WTC11 (cell line): ENCODE data around the gene ADGRE2. TPM values are rescaled to one million over a fixed set of nuclear protein-coding genes. Genes with fewer than 3 reads are reported as not detected.

Experiments
- ATAC-seq: fragments of 200-7000 bp; cut with Tn5 transposase; 2 replicates; pipeline ENCODE4 v1.10.0; 2021; ENCODE audit warnings: mild to moderate bottlenecking, moderate library complexity
- CTCF ChIA-PET: fragments of 300-600 bp; sonication (Branson Sonifier 250); formaldehyde crosslinking; loops from one replicate; lab custom pipeline; 2021; ENCODE audit warnings: antibody characterized with exemption; lab: Charles Lee
- POLR2A ChIA-PET: fragments of 350-600 bp; sonication (Branson Sonifier 250); formaldehyde crosslinking; loops from one replicate; lab custom pipeline; 2021; ENCODE audit warnings: antibody characterized with exemption; lab: Charles Lee
- DNase-seq: peaks from one replicate; pipeline ENCODE4 v3.0.0; 2021; ENCODE audit warnings: low spot score
- H3K27ac Mint-ChIP-seq: 2 replicates; pipeline ENCODE4 v1.8.0; 2021; ENCODE audit warnings: mixed read lengths
- H3K27me3 Mint-ChIP-seq: 2 replicates; pipeline ENCODE4 v1.8.0; 2021; ENCODE audit warnings: low read depth, mild to moderate bottlenecking, moderate library complexity, mixed read lengths
- H3K36me3 Mint-ChIP-seq: 2 replicates; pipeline ENCODE4 v1.8.0; 2021; ENCODE audit warnings: mixed read lengths
- H3K4me1 Mint-ChIP-seq: 2 replicates; pipeline ENCODE4 v1.8.0; 2022; ENCODE audit warnings: mixed read lengths
- H3K4me3 Mint-ChIP-seq: 2 replicates; pipeline ENCODE4 v1.8.0; 2021; ENCODE audit warnings: mild to moderate bottlenecking, moderate library complexity, mixed read lengths
- H3K9me3 Mint-ChIP-seq: 2 replicates; pipeline ENCODE4 v1.8.0; 2021; ENCODE audit warnings: mixed read lengths
- ATF1 ChIP-seq: sonication (generic); formaldehyde crosslinking; IDR thresholded peaks from 2 replicates; pipeline ENCODE4 v1.8.1; 2023; ENCODE audit warnings: mild to moderate bottlenecking, moderate library complexity, missing genetic modification reagents
- GABPB1 ChIP-seq: sonication (generic); formaldehyde crosslinking; IDR thresholded peaks from 2 replicates; pipeline ENCODE4 v1.8.1; 2023; ENCODE audit warnings: mild to moderate bottlenecking, missing genetic modification reagents
- GRHL2 ChIP-seq: fragments of 250-450 bp; sonication (Bioruptor Pico); IDR thresholded peaks from 2 replicates; pipeline ENCODE4 v1.8.0; 2022; ENCODE audit warnings: mild to moderate bottlenecking, moderate library complexity; ENCODE audit not compliant: insufficient replicate concordance, severe bottlenecking
- HMGA2 ChIP-seq: fragments of 250-450 bp; sonication (Bioruptor Pico); IDR thresholded peaks from 2 replicates; pipeline ENCODE4 v1.4.0; 2021; ENCODE audit warnings: mild to moderate bottlenecking, moderate library complexity
- IRF2 ChIP-seq: sonication (generic); formaldehyde crosslinking; IDR thresholded peaks from 2 replicates; pipeline ENCODE4 v1.8.0; 2022; ENCODE audit warnings: low read depth, missing genetic modification reagents, borderline replicate concordance
- NFYB ChIP-seq: sonication (generic); formaldehyde crosslinking; conservative IDR thresholded peaks from 2 replicates; pipeline ENCODE4 v1.8.0; 2022; ENCODE audit warnings: low read depth, missing genetic modification reagents
- NR1H2 ChIP-seq: sonication (generic); formaldehyde crosslinking; IDR thresholded peaks from 2 replicates; pipeline ENCODE4 v1.9.0; 2021; ENCODE audit warnings: mild to moderate bottlenecking, moderate library complexity, missing genetic modification reagents
- NR3C1 ChIP-seq: sonication (generic); formaldehyde crosslinking; conservative IDR thresholded peaks from 2 replicates; pipeline ENCODE4 v1.8.1; 2023; ENCODE audit warnings: low read depth, mild to moderate bottlenecking, missing genetic modification reagents
- RELA ChIP-seq: sonication (generic); formaldehyde crosslinking; IDR thresholded peaks from 2 replicates; pipeline ENCODE4 v1.8.1; 2022; ENCODE audit warnings: missing genetic modification reagents, mild to moderate bottlenecking, borderline replicate concordance
- TP53 ChIP-seq: sonication (generic); formaldehyde crosslinking; IDR thresholded peaks from 2 replicates; pipeline ENCODE4 v1.8.1; 2023; ENCODE audit warnings: mild to moderate bottlenecking, missing genetic modification reagents
- ZNF138 ChIP-seq: sonication (generic); formaldehyde crosslinking; conservative IDR thresholded peaks from 2 replicates; pipeline ENCODE4 v1.8.1; 2022; ENCODE audit warnings: mild to moderate bottlenecking, moderate library complexity, missing genetic modification reagents
- total RNA-seq: library from RNA; stranded (reverse); gene quantifications from 3 replicates; pipeline ENCODE4 v1.2.3, GENCODE V29; 2021
- TF ChIP-seq, protein P1 (sequence below): sonication (generic); formaldehyde crosslinking; IDR thresholded peaks from 2 replicates; pipeline ENCODE4 v1.8.1; 2023; ENCODE audit warnings: mild to moderate bottlenecking, missing genetic modification reagents
- TF ChIP-seq, protein P2 (sequence below): fragments of 250-450 bp; sonication (Bioruptor Pico); IDR thresholded peaks from 2 replicates; pipeline ENCODE4 v1.9.0; 2021; ENCODE audit warnings: moderate library complexity, mild to moderate bottlenecking, inconsistent platforms, borderline replicate concordance
- TF ChIP-seq, protein P3 (sequence below): sonication (generic); formaldehyde crosslinking; IDR thresholded peaks from 2 replicates; pipeline ENCODE4 v1.8.0; 2022; ENCODE audit warnings: mild to moderate bottlenecking, missing genetic modification reagents
- TF ChIP-seq, protein P4 (sequence below): sonication (generic); formaldehyde crosslinking; IDR thresholded peaks from 2 replicates; pipeline ENCODE4 v1.8.0; 2023; ENCODE audit warnings: missing genetic modification reagents, mild to moderate bottlenecking, borderline replicate concordance
- TF ChIP-seq, protein P5 (sequence below): sonication (generic); formaldehyde crosslinking; IDR thresholded peaks from 2 replicates; pipeline ENCODE4 v1.8.1; 2022; ENCODE audit warnings: mild to moderate bottlenecking, missing genetic modification reagents, moderate library complexity, borderline replicate concordance
- TF ChIP-seq, protein P6 (sequence below): sonication (generic); formaldehyde crosslinking; IDR thresholded peaks from 2 replicates; pipeline ENCODE4 v1.8.1; 2023; ENCODE audit warnings: mild to moderate bottlenecking, missing genetic modification reagents, moderate library complexity
- TF ChIP-seq, protein P7 (sequence below): fragments of 250-450 bp; sonication (Bioruptor Pico); conservative IDR thresholded peaks from 2 replicates; pipeline ENCODE4 v1.9.0; 2021; ENCODE audit warnings: mild to moderate bottlenecking

The ADGRE2 gene
- total RNA-seq, 1 experiment from 2014 or later = 4.0 TPM

DNA sequence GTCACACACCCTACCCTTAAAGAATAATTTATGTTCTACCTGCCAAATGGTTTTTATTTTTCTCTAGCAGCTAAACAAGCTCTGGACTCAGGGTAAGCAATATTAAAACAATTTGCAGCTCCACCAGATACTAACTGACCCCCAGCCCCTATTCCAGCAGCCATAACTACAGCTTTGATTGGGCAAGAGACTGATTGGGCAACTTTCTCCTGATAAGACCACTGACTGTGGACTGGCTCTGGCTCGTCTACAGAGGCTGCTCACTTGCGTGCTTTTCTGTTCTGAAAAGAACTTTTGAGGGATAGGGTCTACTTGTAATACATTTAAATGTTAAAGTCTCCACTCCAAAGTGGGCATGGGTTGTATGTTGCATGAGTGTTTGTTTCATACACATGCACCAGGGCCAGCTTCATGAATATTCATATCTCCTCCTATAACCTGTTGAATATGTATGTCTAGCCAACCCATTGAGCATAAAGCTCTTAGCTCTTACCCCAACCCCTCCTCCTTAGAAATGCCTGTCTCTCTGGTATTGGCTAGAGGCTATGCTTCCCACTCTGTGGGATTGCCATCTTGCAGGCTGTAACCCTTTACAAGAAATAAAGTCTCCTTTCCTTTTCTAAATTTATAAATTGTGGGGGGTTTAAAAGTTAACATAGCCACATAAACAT is 36.8 kb upstream of the ADGRE2 start (continued):
- TF ChIP-seq, protein P1, sequence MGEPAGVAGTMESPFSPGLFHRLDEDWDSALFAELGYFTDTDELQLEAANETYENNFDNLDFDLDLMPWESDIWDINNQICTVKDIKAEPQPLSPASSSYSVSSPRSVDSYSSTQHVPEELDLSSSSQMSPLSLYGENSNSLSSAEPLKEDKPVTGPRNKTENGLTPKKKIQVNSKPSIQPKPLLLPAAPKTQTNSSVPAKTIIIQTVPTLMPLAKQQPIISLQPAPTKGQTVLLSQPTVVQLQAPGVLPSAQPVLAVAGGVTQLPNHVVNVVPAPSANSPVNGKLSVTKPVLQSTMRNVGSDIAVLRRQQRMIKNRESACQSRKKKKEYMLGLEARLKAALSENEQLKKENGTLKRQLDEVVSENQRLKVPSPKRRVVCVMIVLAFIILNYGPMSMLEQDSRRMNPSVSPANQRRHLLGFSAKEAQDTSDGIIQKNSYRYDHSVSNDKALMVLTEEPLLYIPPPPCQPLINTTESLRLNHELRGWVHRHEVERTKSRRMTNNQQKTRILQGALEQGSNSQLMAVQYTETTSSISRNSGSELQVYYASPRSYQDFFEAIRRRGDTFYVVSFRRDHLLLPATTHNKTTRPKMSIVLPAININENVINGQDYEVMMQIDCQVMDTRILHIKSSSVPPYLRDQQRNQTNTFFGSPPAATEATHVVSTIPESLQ (CRISPR knock-in tag) = no peak
- TF ChIP-seq, protein P2, sequence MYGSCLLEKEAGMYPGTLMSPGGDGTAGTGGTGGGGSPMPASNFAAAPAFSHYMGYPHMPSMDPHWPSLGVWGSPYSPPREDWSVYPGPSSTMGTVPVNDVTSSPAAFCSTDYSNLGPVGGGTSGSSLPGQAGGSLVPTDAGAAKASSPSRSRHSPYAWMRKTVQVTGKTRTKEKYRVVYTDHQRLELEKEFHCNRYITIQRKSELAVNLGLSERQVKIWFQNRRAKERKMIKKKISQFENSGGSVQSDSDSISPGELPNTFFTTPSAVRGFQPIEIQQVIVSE = no peak
- TF ChIP-seq NFYB (CRISPR knock-in tag) (no peak), ZNF138 (CRISPR knock-in tag) (no peak)

DNA sequence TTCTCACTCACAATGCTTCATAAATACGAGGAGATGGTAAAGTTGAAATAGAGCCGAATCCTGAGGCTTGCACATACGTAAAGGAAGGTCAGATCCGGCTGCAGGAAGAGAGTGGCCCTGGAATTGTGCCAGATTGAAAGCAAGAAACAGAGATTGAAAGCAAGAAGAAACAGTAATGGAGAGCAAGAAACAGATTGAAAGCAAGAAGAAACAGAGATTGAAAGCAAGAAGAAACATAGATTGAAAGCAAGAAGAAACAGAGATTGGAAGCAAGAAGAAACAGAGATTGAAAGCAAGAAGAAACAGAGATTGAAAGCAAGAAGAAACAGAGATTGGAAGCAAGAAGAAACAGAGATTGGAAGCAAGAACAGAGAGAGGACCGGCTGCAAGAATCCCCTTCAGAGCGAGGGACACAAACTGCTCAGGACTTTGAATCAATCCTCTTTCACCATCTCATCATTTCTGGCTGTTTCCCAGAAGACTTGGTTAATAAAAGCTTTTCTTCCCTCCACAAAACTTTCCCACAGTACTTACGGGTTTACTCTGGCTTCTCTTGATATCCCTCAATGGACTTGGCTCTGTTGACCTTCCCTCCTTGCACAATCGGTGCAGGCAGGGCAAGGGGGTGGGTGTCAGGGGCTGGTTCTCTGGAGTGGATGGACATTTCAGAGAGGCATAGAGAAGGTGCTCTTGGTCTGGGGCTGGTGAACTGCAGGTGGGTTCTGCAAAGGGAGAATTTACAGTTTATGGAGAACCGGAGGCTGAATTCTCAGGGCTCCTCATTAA is 31.1 kb upstream of the ADGRE2 start:
- ChIA-PET POLR2A (interaction anchor here (0.5 kb wide), 1 partner anchor 397 kb away, joined by 4 read pairs; no protein-coding TSS in a partner anchor), CTCF (interaction anchor here (1.9 kb wide), 1 partner anchor 23 kb away, joined by 8 read pairs; no protein-coding TSS in a partner anchor)
- H3K36me3 Mint-ChIP-seq = no peaks in the 10 kb centered on the region
- no peaks in the 10 kb centered on the region for H3K27me3 Mint-ChIP-seq
- DNase-seq (no peak), ATAC-seq (no peak)
- no peak overlapping the region for H3K27ac Mint-ChIP-seq
- no peak overlapping the region for H3K4me3 Mint-ChIP-seq
- peaks cover 3% of the 10 kb centered on the region for H3K9me3 Mint-ChIP-seq
- H3K4me1 Mint-ChIP-seq = peaks cover 10% of the 10 kb centered on the region
- TF ChIP-seq, protein P3, sequence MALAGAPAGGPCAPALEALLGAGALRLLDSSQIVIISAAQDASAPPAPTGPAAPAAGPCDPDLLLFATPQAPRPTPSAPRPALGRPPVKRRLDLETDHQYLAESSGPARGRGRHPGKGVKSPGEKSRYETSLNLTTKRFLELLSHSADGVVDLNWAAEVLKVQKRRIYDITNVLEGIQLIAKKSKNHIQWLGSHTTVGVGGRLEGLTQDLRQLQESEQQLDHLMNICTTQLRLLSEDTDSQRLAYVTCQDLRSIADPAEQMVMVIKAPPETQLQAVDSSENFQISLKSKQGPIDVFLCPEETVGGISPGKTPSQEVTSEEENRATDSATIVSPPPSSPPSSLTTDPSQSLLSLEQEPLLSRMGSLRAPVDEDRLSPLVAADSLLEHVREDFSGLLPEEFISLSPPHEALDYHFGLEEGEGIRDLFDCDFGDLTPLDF (CRISPR knock-in tag) = no peak
- TF ChIP-seq GRHL2 (no peak), IRF2 (CRISPR knock-in tag) (no peak), HMGA2 (CRISPR knock-in tag) (no peak), NR3C1 (CRISPR knock-in tag) (no peak), RELA (no peak), TP53 (CRISPR knock-in tag) (no peak), ATF1 (no peak), GABPB1 (no peak), NR1H2 (CRISPR knock-in tag) (no peak)
- TF ChIP-seq, protein P4, sequence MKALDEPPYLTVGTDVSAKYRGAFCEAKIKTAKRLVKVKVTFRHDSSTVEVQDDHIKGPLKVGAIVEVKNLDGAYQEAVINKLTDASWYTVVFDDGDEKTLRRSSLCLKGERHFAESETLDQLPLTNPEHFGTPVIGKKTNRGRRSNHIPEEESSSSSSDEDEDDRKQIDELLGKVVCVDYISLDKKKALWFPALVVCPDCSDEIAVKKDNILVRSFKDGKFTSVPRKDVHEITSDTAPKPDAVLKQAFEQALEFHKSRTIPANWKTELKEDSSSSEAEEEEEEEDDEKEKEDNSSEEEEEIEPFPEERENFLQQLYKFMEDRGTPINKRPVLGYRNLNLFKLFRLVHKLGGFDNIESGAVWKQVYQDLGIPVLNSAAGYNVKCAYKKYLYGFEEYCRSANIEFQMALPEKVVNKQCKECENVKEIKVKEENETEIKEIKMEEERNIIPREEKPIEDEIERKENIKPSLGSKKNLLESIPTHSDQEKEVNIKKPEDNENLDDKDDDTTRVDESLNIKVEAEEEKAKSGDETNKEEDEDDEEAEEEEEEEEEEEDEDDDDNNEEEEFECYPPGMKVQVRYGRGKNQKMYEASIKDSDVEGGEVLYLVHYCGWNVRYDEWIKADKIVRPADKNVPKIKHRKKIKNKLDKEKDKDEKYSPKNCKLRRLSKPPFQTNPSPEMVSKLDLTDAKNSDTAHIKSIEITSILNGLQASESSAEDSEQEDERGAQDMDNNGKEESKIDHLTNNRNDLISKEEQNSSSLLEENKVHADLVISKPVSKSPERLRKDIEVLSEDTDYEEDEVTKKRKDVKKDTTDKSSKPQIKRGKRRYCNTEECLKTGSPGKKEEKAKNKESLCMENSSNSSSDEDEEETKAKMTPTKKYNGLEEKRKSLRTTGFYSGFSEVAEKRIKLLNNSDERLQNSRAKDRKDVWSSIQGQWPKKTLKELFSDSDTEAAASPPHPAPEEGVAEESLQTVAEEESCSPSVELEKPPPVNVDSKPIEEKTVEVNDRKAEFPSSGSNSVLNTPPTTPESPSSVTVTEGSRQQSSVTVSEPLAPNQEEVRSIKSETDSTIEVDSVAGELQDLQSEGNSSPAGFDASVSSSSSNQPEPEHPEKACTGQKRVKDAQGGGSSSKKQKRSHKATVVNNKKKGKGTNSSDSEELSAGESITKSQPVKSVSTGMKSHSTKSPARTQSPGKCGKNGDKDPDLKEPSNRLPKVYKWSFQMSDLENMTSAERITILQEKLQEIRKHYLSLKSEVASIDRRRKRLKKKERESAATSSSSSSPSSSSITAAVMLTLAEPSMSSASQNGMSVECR = no peak
- TF ChIP-seq, protein P5, sequence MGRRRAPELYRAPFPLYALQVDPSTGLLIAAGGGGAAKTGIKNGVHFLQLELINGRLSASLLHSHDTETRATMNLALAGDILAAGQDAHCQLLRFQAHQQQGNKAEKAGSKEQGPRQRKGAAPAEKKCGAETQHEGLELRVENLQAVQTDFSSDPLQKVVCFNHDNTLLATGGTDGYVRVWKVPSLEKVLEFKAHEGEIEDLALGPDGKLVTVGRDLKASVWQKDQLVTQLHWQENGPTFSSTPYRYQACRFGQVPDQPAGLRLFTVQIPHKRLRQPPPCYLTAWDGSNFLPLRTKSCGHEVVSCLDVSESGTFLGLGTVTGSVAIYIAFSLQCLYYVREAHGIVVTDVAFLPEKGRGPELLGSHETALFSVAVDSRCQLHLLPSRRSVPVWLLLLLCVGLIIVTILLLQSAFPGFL (CRISPR knock-in tag) = no peak
- TF ChIP-seq, protein P2 = no peak
- TF ChIP-seq, protein P6, sequence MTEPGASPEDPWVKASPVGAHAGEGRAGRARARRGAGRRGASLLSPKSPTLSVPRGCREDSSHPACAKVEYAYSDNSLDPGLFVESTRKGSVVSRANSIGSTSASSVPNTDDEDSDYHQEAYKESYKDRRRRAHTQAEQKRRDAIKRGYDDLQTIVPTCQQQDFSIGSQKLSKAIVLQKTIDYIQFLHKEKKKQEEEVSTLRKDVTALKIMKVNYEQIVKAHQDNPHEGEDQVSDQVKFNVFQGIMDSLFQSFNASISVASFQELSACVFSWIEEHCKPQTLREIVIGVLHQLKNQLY = no peak
- TF ChIP-seq, protein P7, sequence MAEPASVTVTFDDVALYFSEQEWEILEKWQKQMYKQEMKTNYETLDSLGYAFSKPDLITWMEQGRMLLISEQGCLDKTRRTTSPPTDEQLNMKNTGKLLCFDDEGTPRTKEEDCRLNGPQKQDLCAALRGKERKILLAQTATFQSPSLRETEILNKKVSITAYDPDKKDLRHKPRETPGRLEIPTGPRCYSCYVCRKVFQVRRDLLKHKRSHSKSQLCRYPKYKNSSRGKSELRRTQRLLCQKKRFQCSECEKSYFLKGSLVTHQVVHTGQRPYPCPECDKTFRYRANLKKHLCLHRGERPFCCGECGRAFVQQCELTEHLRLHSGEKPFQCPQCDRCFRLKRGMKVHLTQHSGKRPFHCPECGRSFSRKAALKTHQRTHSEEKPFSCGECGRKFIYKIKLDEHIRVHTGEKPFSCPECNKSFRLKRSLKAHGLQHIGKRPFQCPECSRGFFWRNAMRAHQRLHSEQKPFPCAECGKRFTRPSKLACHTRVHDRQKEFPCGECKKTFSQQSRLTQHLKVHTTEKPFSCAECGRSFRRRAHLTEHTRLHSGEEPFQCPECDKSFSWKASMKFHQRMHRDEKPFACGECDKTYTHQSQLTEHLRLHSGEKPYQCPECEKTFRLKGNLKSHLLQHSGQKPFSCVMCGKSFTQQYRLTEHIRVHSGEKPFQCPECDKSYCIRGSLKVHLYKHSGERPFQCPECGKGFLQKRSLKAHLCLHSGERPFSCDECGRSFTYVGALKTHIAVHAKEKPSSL (CRISPR knock-in tag) = no peak
